Measurements from ENCODE around the gene ANKRD12.
A peak's percentile ranks its signal among the peaks of the same experiment; 100 is the strongest.

Gene ANKRD12

DNA sequence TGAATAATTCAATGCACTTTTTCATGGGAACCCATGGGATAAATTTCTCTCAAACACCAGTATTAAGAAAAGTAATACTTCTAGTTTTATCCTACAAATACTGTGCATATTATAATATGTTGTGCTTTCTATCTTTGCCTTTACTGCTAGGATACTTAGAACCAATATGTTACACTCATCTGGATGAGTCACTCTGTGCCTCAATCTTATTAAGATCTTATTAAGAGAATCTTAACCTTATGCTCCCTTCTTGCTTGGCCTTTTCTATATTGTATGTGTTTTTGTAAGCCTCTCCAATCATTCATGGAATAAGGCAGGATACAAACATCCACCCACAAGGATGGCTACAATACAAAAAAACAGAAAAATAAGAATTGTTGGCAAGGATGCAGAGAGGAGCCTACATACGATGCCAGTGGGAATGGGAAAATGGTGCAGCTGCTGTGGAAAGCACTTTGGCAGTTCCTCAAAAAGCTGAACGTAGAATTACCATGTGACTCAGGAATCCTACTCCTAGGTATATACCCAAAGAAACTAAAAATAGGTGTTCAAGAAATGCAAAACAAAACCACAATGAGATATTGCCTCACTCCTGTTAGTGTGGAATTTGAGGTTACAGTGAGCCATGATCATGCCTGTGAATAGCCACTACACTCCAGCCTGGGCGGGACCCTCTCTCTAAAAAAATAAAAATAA, 187.3 kb downstream of the ANKRD12 start:
- Histone ChIP-seq H3K9me3 (ENCODE audit: control insufficient read depth, insufficient read depth, low read length) (no peaks in the 10 kb centered on the region), H3K36me3 (ENCODE audit: control insufficient read depth, insufficient read depth, low read length) (no peaks in the 10 kb centered on the region), H3K4me3 (ENCODE audit: low read depth, low read length) (no peak overlapping the region), H3K27me3 (ENCODE audit: control insufficient read depth, insufficient read depth, low read length) (no peaks in the 10 kb centered on the region), H3K4me1 (ENCODE audit: control insufficient read depth, insufficient read depth, low read length) (no peaks in the 10 kb centered on the region), H3K9ac (ENCODE audit: low read depth, low read length) (no peak overlapping the region)

DNA sequence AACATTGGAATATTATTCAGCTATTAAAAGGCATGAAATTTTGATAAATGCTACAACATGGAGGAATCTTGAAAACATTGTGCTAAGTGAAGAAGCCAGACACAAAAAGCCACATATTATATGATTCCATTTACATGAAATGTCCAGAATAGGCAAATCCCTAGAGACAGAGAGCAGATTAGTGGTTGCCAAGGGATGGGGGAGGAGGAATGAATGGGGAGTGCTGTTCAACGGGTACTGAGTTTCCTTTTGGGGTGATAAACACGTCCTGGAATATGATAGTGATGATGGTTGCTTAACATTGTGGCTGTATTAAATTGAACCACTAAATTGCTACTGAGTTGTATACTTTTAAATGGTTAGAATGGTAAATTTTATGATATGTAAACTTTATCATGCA, 189.1 kb downstream of the ANKRD12 start:
- Histone ChIP-seq H3K4me1 (ENCODE audit: control insufficient read depth, insufficient read depth, low read length) (no peaks in the 10 kb centered on the region), H3K36me3 (ENCODE audit: control insufficient read depth, insufficient read depth, low read length) (no peaks in the 10 kb centered on the region), H3K9ac (ENCODE audit: low read depth, low read length) (no peak overlapping the region), H3K9me3 (ENCODE audit: control insufficient read depth, insufficient read depth, low read length) (no peaks in the 10 kb centered on the region), H3K4me3 (ENCODE audit: low read depth, low read length) (no peak overlapping the region), H3K27me3 (ENCODE audit: control insufficient read depth, insufficient read depth, low read length) (no peaks in the 10 kb centered on the region)

DNA sequence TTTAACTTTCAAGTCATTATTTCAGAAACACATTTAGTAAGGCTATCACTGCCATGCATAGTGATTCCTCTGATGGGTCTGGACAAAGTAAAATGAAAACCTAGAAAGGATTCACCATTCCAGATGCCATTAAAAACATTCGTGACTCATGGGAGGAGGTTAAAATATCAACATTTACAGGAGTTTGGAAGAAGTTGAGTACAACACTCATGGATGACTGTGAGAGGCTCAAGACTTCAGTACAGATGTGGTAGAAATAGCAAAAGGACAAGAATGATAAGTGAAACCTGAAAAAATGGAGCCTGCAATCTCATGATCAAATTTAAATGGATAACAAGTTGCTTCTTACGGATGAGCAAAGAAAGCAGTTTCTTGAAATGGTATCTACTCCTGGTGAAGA, 192.2 kb downstream of the ANKRD12 start:
- Histone ChIP-seq H3K27me3 (ENCODE audit: control insufficient read depth, insufficient read depth, low read length) (peaks cover 6% of the 10 kb centered on the region), H3K4me3 (ENCODE audit: low read depth, low read length) (no peak overlapping the region), H3K9ac (ENCODE audit: low read depth, low read length) (no peak overlapping the region), H3K9me3 (ENCODE audit: control insufficient read depth, insufficient read depth, low read length) (no peaks in the 10 kb centered on the region), H3K4me1 (ENCODE audit: control insufficient read depth, insufficient read depth, low read length) (no peaks in the 10 kb centered on the region), H3K36me3 (ENCODE audit: control insufficient read depth, insufficient read depth, low read length) (no peaks in the 10 kb centered on the region)

DNA sequence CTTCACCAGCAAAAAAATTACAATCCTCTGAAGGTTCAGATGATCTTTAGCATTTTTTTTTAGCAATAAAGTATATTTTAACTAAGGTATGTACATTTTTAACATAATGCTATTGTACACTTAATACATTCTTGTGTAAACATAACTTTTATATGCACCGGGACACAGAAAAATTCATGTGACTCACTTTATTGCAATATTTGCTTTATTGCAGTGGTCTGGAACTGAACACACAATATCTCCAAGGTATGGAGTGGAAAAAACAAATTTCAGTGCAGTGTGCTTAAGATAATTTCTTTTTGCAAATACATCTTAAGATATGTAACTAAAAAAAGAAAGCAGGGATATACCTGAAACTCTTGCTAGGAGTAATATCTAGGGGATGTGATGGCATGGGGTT, 192.9 kb downstream of the ANKRD12 start:
- no peaks in the 10 kb centered on the region for H3K36me3 ChIP-seq (ENCODE audit: control insufficient read depth, insufficient read depth, low read length)
- no peak overlapping the region for H3K9ac ChIP-seq (ENCODE audit: low read depth, low read length)
- H3K27me3 ChIP-seq (ENCODE audit: control insufficient read depth, insufficient read depth, low read length), result peaks cover 6% of the 10 kb centered on the region
- H3K4me3 ChIP-seq (ENCODE audit: low read depth, low read length), result no peak overlapping the region
- H3K9me3 ChIP-seq (ENCODE audit: control insufficient read depth, insufficient read depth, low read length), result no peaks in the 10 kb centered on the region
- H3K4me1 ChIP-seq (ENCODE audit: control insufficient read depth, insufficient read depth, low read length), result no peaks in the 10 kb centered on the region

DNA sequence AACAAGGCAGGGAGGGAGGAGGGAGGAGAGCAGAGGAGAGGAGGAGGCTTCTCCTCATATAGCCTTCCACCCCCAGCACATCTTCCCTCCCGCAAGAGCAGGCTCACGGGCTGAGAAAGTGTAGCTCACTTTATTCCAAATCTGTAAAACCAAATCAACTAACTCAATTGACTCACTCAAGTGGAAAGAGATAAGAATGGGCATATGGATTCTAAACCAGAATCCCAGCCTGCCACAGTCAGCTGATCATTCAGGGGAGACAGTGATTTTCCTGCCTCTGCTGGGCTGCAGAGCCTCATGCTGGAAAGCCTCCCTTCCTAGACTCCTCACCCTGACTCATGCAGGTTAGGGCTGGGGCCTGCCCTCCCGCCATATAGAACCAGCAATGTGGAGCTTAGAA, 193.8 kb downstream of the ANKRD12 start:
- H3K27me3 ChIP-seq (ENCODE audit: control insufficient read depth, insufficient read depth, low read length), result peaks cover 9% of the 10 kb centered on the region
- H3K4me3 ChIP-seq (ENCODE audit: low read depth, low read length), result no peak overlapping the region
- H3K4me1 ChIP-seq (ENCODE audit: control insufficient read depth, insufficient read depth, low read length), result peaks cover under 1% of the 10 kb centered on the region
- no peaks in the 10 kb centered on the region for H3K9me3 ChIP-seq (ENCODE audit: control insufficient read depth, insufficient read depth, low read length)
- H3K36me3 ChIP-seq (ENCODE audit: control insufficient read depth, insufficient read depth, low read length), result no peaks in the 10 kb centered on the region
- no peak overlapping the region for H3K9ac ChIP-seq (ENCODE audit: low read depth, low read length)

DNA sequence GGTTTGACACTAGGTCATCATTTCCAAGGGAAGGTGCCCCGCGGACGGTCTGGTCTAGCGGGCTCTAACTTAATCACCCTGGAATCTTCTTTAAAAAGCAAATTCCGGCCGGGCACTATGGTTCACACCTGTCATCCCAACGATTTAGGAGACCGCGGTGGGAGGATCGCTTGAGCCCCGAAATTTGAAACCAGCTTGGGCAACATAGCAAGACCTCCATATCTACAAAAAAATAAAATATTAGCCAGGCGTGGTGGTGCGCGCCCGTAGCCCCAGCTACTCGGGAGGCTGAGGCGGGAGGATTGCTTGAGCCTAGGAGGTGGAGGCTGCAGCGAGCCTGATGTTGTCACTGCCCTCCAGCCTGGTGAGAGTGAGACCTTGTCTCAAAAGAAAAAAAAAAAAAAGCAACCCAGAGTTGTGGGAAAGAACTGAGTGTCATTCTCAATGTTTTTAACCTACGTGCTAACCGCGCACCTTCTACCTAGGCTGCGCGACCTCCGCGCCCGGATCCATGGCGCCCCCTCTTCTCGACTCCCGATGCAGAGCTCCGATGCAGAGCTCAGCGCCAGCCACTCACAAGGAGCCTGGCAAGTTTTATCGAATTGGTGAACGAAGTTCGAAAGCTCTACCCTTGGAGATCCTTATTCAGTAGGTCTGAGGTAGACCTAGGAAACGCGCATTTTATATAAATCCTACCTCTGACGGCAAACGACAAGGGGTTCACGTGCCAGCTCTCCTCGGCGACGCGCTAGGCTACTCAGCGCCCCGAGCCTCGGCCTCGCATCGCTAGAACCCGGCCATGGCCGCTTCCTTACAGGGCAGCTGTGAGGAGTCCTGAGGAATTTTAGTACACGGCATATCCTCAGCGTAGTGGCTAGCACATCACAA, 197.1 kb downstream of the ANKRD12 start:
- H3K9ac ChIP-seq (ENCODE audit: low read depth, low read length), result peak overlapping the region; percentile 16
- H3K36me3 ChIP-seq (ENCODE audit: control insufficient read depth, insufficient read depth, low read length), result peaks cover 3% of the 10 kb centered on the region
- H3K27me3 ChIP-seq (ENCODE audit: control insufficient read depth, insufficient read depth, low read length), result peaks cover 13% of the 10 kb centered on the region

DNA sequence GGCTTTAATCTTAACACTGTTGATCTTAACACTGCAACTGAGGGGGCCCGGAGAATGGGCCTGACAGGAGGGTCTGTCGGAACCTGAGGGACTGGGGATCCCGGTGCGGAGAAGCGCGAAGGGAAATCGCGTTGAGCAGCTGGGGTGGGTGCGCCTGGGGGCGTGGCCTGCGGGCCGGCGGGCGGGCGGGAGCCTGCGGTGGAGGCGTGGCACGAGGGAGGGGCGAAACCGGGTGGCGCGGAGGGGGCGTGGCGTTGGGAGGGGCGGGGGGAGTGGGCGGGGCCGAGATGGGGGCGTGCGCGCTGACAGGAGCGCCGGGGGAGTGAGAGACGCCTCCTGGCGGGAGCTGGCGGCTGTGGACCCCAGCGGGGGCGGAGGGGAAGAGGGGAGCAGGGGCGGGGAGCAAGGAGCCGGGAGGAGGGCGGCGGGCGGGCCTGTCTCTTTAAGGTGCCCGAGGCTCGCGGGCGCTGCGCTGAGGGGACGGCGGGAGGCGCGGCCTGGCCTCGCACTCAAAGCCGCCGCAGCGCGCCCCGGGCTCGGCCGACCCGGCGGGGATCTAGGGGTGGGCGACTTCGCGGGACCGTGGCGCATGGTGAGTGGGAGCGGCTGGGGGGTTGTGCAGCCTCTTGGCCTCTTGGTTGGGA, 197.9 kb downstream of the ANKRD12 start, which contains the start of gene TWSG1:
Gene TWSG1, plus strand, starts transcription at position 445 of the 644 bp plus-strand sequence. CDS start 2,457 bp downstream, outside the sequence.
- H3K9me3 ChIP-seq (ENCODE audit: control insufficient read depth, insufficient read depth, low read length), result no peaks in the 10 kb centered on the region
- H3K4me3 ChIP-seq (ENCODE audit: low read depth, low read length), result peak within 1 kb of the TSS; percentile 72
- peak within 1 kb of the TSS; percentile 70 for H3K9ac ChIP-seq (ENCODE audit: low read depth, low read length)
- H3K4me1 ChIP-seq (ENCODE audit: control insufficient read depth, insufficient read depth, low read length), result peaks cover 2% of the 10 kb centered on the region
- H3K27me3 ChIP-seq (ENCODE audit: control insufficient read depth, insufficient read depth, low read length), result peaks cover 13% of the 10 kb centered on the region
- peaks cover 3% of the 10 kb centered on the region for H3K36me3 ChIP-seq (ENCODE audit: control insufficient read depth, insufficient read depth, low read length)

More for the DNA sequence above, 197.1 kb downstream of the ANKRD12 start:
- Histone ChIP-seq H3K4me3 (ENCODE audit: low read depth, low read length) (peak overlapping the region; percentile 72), H3K9me3 (ENCODE audit: control insufficient read depth, insufficient read depth, low read length) (no peaks in the 10 kb centered on the region), H3K4me1 (ENCODE audit: control insufficient read depth, insufficient read depth, low read length) (peaks cover 2% of the 10 kb centered on the region)

DNA sequence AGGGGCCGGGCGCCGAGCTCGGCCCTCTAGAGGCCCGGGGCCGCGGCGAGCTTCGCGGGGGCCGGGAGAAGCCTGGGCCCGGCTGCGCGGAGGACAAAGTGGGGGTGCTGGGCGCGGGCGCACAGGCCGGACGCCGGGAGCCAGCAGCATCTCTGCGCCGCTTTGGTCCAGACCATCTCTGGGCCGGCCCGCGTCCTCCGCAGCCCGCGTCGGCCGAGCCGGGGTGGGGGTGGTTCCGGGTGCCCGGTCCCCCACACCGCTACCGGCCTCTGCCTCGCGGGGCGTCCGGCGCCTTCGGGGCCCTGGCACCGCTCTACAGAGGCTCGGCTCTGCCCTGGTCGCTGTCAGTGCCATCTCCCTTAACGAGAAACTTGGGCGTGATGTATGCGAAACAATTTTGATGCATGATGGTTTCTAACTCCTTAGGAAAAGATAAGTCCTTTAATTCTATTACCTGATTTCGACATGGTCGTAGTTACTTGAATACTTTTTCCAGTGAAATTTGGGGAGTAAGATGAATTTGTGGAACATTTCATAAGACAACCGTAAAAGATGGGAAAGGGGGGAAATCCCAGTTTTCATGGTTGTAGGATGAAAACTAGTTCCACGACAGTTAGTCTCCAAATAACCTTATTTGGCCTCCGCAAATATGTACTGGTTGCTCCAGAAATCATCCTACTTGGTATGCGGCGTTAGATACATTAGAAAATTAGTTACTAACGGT, 198.6 kb downstream of the ANKRD12 start:
- Histone ChIP-seq H3K36me3 (ENCODE audit: control insufficient read depth, insufficient read depth, low read length) (peaks cover 3% of the 10 kb centered on the region), H3K4me1 (ENCODE audit: control insufficient read depth, insufficient read depth, low read length) (peaks cover 2% of the 10 kb centered on the region), H3K9ac (ENCODE audit: low read depth, low read length) (peak overlapping the region; percentile 70), H3K4me3 (ENCODE audit: low read depth, low read length) (peak overlapping the region; percentile 71), H3K27me3 (ENCODE audit: control insufficient read depth, insufficient read depth, low read length) (peaks cover 13% of the 10 kb centered on the region), H3K9me3 (ENCODE audit: control insufficient read depth, insufficient read depth, low read length) (no peaks in the 10 kb centered on the region)
